GM18526 (cell line): ENCODE measurements around the gene PARD3B.

Source experiments
- POLR2A ChIP-seq: IDR thresholded peaks from 3 replicates; pipeline ENCODE4 v1.6.1; 2011; ENCODE audit not compliant: insufficient read length; ENCODE audit errors: extremely low read depth

The PARD3B gene

GRCh38 chr2:205425102-205425501 is 879.8 kb downstream of the PARD3B start:
- TF ChIP-seq POLR2A = no peak

GRCh38 chr2:205427112-205427511 is 881.8 kb downstream of the PARD3B start:
- no peak for TF ChIP-seq POLR2A

GRCh38 chr2:205428811-205429210 is 883.5 kb downstream of the PARD3B start:
- no peak for TF ChIP-seq POLR2A

DNA sequence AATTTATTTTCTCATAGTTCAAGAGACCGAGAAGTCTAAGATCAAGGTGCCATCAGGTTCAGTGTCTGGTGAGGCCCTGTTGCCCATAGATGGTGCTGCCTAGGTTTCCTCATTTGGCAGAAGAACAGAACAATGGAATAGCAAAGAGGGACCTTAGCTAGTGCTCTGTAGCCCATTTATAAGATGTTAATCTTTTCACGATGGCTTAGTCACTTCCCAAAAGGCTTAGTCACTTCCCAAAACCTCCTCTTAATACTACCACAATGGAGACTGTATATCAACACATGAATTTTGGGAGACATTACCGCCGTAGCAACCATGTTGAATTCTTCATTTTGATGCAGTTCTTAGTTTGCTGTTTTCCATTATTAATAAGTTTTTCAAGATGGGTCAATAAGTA is 890.7 kb downstream of the PARD3B start:
- TF ChIP-seq POLR2A = no peak

DNA sequence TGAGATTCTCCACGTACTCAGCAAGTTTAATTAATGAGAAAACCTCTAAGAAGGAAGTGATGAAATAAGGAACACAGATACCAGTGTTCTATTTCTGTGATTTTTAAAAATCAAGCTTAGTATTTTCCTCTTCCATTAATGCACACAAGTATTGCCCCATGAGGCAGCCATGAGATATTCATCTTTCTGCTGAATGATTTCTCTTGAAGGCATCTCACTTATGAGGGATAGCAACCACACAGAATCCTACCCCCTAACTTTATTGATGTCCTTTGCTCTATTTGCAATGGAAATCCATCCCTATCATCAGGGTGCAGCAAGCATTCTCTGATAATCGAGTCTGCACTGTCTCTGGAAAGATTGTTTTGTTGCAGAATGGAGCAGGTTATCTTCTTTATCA is 893.0 kb downstream of the PARD3B start:
- no peak for TF ChIP-seq POLR2A

DNA sequence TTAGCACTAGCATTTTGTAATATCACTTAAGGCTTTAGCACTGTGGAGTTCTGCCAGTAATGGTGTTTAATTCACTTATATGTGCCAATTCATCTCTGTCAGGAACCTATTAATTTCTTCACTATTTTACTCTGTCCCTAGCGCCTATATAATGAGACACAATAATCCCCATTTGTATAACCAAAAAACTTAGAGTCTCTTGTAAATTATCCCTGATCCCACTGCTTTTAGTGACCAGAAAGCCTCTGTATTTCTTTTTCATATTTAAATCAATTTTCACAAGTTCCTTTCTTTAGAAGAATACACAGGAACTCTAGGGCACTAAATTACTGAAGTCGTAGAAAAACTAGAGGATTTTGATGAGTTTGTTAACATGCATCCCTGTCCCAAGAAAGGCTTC is 894.3 kb downstream of the PARD3B start:
- TF ChIP-seq POLR2A = no peak

- TF ChIP-seq POLR2A = no peak
Measured at GRCh38 chr2:205441524-205441923, 896.2 kb downstream of the PARD3B start.

DNA sequence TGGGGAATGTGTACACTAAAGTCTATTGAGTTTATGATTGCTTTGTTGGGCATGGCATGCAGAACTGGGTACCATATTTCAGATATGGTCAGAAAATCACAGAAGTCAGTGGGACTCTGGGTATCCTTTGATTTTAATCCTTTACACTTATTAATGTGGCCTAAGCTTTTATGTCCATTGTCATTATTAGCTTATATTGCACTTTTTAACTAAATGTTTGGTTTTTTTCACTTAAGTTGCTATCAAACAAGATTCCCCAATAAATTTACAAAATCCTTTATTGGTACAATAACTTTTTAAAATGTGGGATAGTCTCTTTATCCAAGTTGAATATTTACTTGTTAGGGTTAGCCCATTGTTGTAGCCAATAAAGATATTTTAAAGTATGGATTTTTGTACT is 902.9 kb downstream of the PARD3B start:
- TF ChIP-seq POLR2A = no peak

GRCh38 chr2:205451901-205452512 is 906.7 kb downstream of the PARD3B start:
- TF ChIP-seq POLR2A = no peak

GRCh38 chr2:205453202-205453601 is 907.9 kb downstream of the PARD3B start:
- TF ChIP-seq POLR2A = no peak

GRCh38 chr2:205456682-205457081 is 911.4 kb downstream of the PARD3B start:
- no peak for TF ChIP-seq POLR2A

DNA sequence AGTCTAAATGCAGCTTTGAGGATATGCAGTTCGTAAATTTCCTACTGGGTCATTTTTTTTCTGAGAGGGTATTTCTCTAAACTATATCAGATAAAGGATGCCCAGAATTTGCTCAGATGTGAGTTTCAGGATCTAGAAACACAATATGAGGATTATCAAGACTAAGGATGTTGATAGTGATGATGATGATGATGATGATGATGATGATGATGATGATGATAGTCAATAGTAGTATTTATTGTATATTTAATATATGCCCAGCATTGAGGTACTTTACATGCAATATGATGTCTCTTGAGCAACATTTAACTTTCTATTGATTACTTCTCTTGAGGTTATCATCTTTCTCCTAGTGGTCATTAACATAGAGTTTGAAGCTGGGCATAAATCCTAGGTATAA is 914.9 kb downstream of the PARD3B start:
- no peak for TF ChIP-seq POLR2A

DNA sequence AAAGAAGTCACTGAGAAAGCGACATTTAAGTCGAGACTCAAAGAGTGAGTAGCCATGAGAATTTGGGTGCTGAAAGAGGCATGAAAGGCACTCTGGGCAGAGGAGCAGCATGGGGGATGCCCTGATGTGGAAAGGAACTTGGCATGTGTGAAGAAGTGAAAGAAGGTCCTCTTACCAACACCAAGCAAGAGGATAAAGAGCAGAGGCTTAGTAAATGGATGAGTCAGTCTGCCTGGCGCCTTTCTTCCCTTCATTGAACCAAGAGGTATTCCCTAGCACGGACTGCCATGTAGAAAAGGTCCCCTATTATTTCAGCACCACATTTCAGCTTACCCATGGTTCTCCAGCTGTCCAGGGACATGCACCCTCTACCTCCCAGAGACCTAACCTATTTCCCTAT is 915.9 kb downstream of the PARD3B start:
- TF ChIP-seq POLR2A = no peak

DNA sequence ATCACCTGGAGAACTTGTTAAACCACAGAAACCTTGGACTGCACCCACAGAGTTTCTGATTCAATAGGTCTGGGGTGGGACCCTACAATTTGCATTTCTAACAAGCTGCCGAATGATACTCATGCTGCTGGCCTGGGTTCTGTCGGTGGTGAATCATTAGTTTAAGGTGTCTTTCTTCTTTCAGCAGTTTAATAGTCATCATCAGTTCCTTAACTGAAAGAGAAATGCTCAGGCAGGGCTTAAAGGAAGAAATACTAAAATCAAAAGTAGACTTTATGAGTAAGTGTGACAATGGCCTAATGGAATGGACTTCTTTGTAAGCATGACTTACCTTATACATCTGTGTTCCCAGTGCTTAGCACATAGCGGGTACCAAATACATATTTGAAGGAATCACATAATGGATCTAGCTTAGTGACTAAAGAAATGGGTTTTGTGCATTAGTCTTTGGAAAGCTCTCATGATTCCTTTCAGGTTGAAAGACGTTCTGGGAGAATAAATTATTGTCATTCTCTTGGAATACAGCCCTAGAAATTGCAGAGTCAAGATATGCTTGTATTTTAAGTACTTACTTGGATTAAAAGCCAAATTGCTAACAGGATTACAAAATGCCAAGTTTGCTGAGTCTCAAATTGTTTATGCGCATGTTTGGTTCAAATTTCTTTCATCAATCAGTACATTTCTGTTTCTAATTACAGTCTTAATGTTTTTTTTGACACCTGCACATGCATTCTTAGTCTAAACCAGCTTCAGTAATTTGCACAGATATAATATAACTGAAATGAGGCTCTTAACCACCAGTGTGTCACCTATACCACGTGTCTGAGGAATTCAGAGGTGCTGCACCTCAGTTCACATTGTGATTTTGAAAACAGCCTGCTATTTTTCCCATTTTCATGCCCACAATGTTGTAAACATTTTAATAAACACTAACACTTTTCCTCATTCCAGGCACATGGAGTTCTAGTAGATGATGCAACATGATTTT is 916.7 kb downstream of the PARD3B start:
- no peak for TF ChIP-seq POLR2A

- no peak for TF ChIP-seq POLR2A
Measured at GRCh38 chr2:205462681-205463345, 917.5 kb downstream of the PARD3B start.

GRCh38 chr2:205463466-205464025 is 918.3 kb downstream of the PARD3B start:
- no peak for TF ChIP-seq POLR2A

DNA sequence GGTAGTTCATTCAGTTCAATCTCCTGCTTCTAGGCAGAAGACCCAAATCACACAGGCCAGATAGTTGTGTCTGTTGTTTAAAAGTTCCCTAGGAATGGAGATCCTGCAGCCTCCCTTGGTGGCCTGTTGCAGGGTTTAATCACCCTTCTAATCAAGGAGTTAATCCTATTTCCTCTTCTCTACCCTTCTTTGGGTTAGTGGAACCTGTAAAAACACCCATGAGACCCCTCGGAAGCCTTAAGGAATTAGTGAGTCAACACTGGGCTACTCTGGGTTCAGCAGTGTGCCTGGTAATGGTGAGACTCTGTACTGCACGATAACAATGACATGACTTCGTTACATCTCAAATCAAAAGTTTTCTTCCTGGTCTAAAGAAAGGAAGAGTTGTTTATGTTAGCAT is 919.4 kb downstream of the PARD3B start:
- TF ChIP-seq POLR2A = no peak
